Activated CD8-positive, alpha-beta T cell treated with anti-CD3 and anti-CD28 coated beads for 36 hours (primary cell): ENCODE data around the gene IGF2BP2. TPM values are rescaled to one million over a fixed set of nuclear protein-coding genes. Genes with fewer than 3 reads are reported as not detected.

Source experiments
- ATAC-seq: fragments of 200-7000 bp; cut with Tn5 transposase; one replicate; pipeline ENCODE4 v1.10.0; 2021; ENCODE audit warnings: mild to moderate bottlenecking, moderate library complexity
- CTCF ChIA-PET: fragments of 350-600 bp; sonication (Branson Sonifier 250); formaldehyde crosslinking; loops from one replicate; lab custom pipeline; 2021; ENCODE audit warnings: antibody characterized with exemption; lab: Charles Lee
- POLR2A ChIA-PET: fragments of 350-600 bp; sonication (Branson Sonifier 250); formaldehyde crosslinking; loops from one replicate; lab custom pipeline; 2021; ENCODE audit warnings: antibody characterized with exemption; lab: Charles Lee
- DNase-seq: peaks from one replicate; pipeline ENCODE4 v3.0.0-alpha.2; 2020
- H3K27ac Mint-ChIP-seq: one replicate; pipeline ENCODE4 v1.8.0; 2021; ENCODE audit warnings: mild to moderate bottlenecking, mixed read lengths
- H3K27me3 Mint-ChIP-seq: one replicate; pipeline ENCODE4 v1.8.0; 2021; ENCODE audit warnings: mixed read lengths
- H3K36me3 Mint-ChIP-seq: one replicate; pipeline ENCODE4 v1.8.0; 2021; ENCODE audit warnings: low read depth, mixed read lengths
- H3K4me1 Mint-ChIP-seq: one replicate; pipeline ENCODE4 v1.8.0; 2021; ENCODE audit warnings: low read depth, mixed read lengths
- H3K4me3 Mint-ChIP-seq: one replicate; pipeline ENCODE4 v1.8.0; 2021; ENCODE audit warnings: mild to moderate bottlenecking, moderate library complexity, mixed read lengths
- H3K9me3 Mint-ChIP-seq: one replicate; pipeline ENCODE4 v1.8.0; 2021; ENCODE audit warnings: mixed read lengths
- intact Hi-C: fragments of 100-400 bp; cut with micrococcal nuclease; formaldehyde crosslinking; loops from one replicate; pipeline ENCODE4 v1.10.0; 2022
- total RNA-seq, 2 experiments: library from RNA; stranded (reverse); gene quantifications; one replicate each; pipeline ENCODE4 v1.2.3, GENCODE V29; 2021
- TF ChIP-seq, protein P1 (sequence below): fragments of 200-600 bp; IDR thresholded peaks from one replicate; pipeline ENCODE4 v1.8.0; 2022; ENCODE audit warnings: antibody characterized with exemption, mild to moderate bottlenecking

The IGF2BP2 gene
- total RNA-seq, 2 experiments from 2014 or later = 0.52 to 0.65 TPM

DNA sequence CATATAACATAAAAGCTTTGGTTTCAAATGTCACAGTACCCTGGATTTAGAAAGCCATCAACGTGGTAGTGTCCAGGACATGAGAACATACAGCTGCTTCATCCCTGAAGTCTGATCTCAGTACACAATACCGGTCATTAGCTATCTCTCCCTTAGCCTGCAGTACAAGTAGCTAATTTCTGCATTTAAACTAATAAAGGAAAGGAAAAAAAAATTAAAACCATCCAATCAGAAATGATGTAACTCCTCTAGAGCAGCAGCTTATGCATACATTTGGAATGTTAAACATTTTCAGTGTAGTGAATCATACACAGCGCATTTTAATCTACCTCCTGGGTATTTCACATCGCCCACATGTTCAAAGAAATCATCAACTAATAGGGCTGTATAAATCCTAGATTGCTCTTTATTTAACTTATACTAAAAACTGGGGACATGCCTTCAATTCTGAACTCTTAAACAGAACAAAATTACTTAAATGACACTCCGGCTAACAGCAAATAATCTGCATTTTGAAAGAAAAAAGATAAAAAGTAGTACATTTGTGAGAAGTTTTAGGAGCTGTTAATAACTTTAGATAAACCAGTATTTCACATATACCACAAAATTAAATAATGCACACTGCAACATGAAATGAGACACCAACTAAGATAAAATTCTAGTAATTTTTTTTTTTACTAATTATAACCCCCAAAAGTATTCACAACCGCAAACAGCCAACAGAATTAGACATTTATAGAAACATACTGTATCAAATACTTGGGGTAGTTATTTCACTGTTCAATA, 3.7 kb downstream of the IGF2BP2 start:
- peaks cover 46% of the 10 kb centered on the region for H3K27me3 Mint-ChIP-seq
- H3K9me3 Mint-ChIP-seq = no peaks in the 10 kb centered on the region
- POLR2A ChIA-PET = interaction anchor here (0.7 kb wide), 1 partner anchor 363 kb away, joined by 3 read pairs; no protein-coding TSS in a partner anchor
- intact Hi-C loops = no loop called here
- H3K36me3 Mint-ChIP-seq = no peaks in the 10 kb centered on the region
- no peak overlapping the region for H3K4me3 Mint-ChIP-seq
- no peak overlapping the region for H3K27ac Mint-ChIP-seq
- TF ChIP-seq, protein P1, sequence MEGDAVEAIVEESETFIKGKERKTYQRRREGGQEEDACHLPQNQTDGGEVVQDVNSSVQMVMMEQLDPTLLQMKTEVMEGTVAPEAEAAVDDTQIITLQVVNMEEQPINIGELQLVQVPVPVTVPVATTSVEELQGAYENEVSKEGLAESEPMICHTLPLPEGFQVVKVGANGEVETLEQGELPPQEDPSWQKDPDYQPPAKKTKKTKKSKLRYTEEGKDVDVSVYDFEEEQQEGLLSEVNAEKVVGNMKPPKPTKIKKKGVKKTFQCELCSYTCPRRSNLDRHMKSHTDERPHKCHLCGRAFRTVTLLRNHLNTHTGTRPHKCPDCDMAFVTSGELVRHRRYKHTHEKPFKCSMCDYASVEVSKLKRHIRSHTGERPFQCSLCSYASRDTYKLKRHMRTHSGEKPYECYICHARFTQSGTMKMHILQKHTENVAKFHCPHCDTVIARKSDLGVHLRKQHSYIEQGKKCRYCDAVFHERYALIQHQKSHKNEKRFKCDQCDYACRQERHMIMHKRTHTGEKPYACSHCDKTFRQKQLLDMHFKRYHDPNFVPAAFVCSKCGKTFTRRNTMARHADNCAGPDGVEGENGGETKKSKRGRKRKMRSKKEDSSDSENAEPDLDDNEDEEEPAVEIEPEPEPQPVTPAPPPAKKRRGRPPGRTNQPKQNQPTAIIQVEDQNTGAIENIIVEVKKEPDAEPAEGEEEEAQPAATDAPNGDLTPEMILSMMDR = no peak
- peaks cover 8% of the 10 kb centered on the region for H3K4me1 Mint-ChIP-seq
- DNase-seq = no peak
- CTCF ChIA-PET = interaction anchor here (1.5 kb wide), 1 partner anchor 161 kb away, joined by 6 read pairs; no protein-coding TSS in a partner anchor
- ATAC-seq = no peak

DNA sequence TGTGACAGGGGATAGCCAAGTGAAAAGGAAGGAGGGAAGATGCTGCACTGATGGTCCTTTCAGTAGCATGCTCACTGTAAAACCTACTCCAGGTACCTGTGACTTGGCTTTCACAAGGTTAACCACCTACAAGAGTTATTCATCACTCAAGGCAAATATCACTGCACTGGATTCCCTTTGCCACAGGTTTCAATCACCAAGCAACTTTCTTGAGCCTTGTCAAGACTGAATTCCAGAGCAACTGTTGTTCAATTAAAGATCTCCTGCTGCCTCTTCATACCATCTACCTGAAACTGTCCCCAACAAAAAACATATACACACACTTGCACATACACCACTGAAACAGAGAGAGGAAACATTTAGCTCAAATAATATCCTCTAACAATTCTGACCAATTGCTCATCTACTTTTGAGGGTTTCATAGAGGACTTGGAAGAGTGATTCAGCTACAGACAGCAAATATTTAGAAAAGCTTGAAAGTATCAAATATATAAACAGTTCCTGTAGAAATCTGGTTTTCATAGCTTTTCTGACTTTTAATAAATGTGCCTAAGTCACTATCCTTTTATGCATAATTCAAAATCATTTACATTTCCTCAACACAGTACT, 6.5 kb downstream of the IGF2BP2 start:
- Mint-ChIP-seq H3K36me3 (no peaks in the 10 kb centered on the region), H3K4me1 (peaks cover 3% of the 10 kb centered on the region), H3K9me3 (no peaks in the 10 kb centered on the region), H3K27me3 (peaks cover 42% of the 10 kb centered on the region), H3K4me3 (no peak overlapping the region), H3K27ac (no peak overlapping the region)
- TF ChIP-seq, protein P1 = no peak
- intact Hi-C loops = no loop called here
- POLR2A ChIA-PET = no interaction called here
- DNase-seq = no peak
- ATAC-seq = no peak
- CTCF ChIA-PET = interaction anchor here (1.1 kb wide), 1 partner anchor 50 kb away, joined by 3 read pairs; no protein-coding TSS in a partner anchor

DNA sequence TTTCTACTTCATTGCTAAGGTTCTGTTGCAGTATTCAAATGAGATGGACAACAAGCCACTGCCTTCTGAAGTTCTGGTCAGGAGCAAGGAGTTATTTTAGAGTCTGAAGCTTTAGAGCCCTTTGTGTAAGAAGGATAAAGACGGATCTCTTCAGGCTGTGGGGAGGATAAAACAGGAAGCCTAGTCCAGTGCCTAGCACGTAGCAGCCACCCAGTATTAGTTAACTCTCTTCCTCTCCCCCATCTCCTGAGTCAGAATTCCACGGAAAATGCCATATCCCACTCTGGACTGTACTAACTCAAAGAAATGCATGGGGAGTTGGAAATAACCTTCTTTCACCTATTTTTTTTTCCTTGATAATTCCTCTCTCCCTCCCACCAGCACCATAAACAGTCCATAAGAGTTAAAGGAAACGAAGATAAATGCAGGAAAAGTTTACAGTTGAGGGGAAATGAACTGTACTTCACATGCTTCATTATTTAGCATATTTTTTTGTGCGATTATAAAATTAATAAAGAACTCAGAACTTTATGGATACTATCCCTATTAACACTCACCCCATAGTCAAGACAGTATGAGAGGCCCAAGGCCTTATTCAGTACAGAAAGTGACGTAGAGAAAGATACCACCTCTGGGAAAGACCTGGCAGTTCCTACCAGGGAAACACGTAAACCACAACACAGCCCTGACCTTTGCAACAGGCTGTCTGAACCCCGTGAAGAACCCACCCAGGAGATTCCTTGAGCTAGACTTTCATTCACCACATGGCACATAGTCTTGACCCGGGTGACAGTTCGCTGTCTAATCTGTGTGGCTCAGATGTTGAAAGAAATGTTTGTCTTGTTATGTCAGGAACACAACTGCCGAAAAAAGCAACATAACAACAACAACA, 9.2 kb downstream of the IGF2BP2 start:
- H3K27me3 Mint-ChIP-seq = peaks cover 26% of the 10 kb centered on the region
- no peak overlapping the region for H3K27ac Mint-ChIP-seq
- ATAC-seq (no peak), DNase-seq (no peak)
- ChIA-PET POLR2A (interaction anchor here (1.0 kb wide), 1 partner anchor 41 kb away, joined by 3 read pairs; no protein-coding TSS in a partner anchor), CTCF (interaction anchor here (1.6 kb wide), 1 partner anchor 155 kb away, joined by 4 read pairs; no protein-coding TSS in a partner anchor)
- no peaks in the 10 kb centered on the region for H3K36me3 Mint-ChIP-seq
- no peaks in the 10 kb centered on the region for H3K4me1 Mint-ChIP-seq
- H3K9me3 Mint-ChIP-seq = no peaks in the 10 kb centered on the region
- H3K4me3 Mint-ChIP-seq = no peak overlapping the region
- TF ChIP-seq, protein P1 = no peak
- intact Hi-C loops = no loop called here

DNA sequence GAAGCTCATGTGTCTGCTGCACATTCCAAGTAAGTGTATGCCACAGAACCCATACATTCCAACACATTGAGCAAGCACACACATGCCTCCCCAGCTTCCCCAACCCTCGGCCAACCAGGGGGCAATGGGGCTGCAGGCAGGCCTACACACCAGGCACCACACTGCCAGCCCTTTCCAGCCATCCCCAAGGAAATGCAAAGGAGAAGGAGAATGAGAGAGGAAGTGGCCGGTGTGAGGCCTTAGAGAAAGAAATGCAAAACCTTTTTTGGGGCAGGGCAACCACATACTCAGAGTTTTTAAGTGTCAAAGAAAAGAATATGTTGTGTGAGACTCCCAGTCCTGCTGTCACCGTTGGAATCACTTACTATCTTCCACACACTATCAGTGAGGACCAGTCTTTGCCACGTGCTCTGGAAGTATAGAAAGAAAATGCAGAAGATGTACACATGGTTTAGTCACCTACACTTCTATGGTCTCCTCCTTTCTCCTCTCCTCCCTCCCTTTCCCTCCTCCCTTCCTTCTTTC, 11.1 kb downstream of the IGF2BP2 start:
- TF ChIP-seq, protein P1 = no peak
- H3K4me3 Mint-ChIP-seq = no peak overlapping the region
- ChIA-PET CTCF (no interaction called here), POLR2A (interaction anchor here (1.3 kb wide), 1 partner anchor 31 kb away, joined by 4 read pairs; no protein-coding TSS in a partner anchor)
- intact Hi-C loops = no loop called here
- no peak for DNase-seq
- H3K9me3 Mint-ChIP-seq = no peaks in the 10 kb centered on the region
- no peak for ATAC-seq
- peaks cover 21% of the 10 kb centered on the region for H3K27me3 Mint-ChIP-seq
- H3K4me1 Mint-ChIP-seq = no peaks in the 10 kb centered on the region
- H3K36me3 Mint-ChIP-seq = no peaks in the 10 kb centered on the region
- no peak overlapping the region for H3K27ac Mint-ChIP-seq
